Measurements from ENCODE around the gene TSPAN16.
"Not testable (repeated sequence)": the region's sequence is repeated elsewhere in the genome, so short reads cannot be mapped to it uniquely, and the experiment has no call there.

TSPAN16 gene

DNA sequence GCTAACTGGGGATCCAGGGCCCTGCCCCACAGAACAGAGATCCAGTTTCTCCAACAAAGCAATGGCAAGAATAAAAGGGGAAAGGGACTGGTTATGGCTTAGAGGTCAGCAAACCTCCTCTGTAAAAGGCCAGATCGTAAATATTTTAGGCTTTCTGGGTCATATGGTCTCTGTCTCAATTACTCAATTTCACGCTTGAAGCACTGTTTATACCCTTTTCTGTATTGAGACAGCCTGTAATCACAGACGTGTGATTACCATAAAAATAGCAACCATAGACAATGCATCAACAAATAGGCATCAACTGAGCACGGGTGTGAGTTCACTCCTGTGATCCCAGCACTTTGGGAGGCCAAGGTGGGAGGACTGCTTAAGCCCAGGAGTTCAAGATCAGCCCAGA is 34.2 kb downstream of the TSPAN16 start:
- no peak overlapping the region for H3K27ac ChIP-seq (ENCODE audit: low read depth, low read length)
- H3K36me3 ChIP-seq (ENCODE audit: control insufficient read depth, low read length), result peaks cover 1% of the 10 kb centered on the region
- no peaks in the 10 kb centered on the region for H3K9me2 ChIP-seq (replicated peaks; ENCODE audit: control insufficient read depth, low read length)
- peaks cover under 1% of the 10 kb centered on the region for H3K4me1 ChIP-seq (ENCODE audit: control insufficient read depth, low read length)
- no peaks in the 10 kb centered on the region for H4K20me1 ChIP-seq (ENCODE audit: control insufficient read depth, insufficient read depth, low read depth, low read length)
- no peak overlapping the region for H3K4me3 ChIP-seq (ENCODE audit: low read length)
- H3K79me2 ChIP-seq (ENCODE audit: control insufficient read depth, low read length), result no peaks in the 10 kb centered on the region
- no peak overlapping the region for H3K4me2 ChIP-seq (ENCODE audit: low read length)
- H3K27me3 ChIP-seq (ENCODE audit: control insufficient read depth, low read length), result no peaks in the 10 kb centered on the region
- H3K9me3 ChIP-seq (ENCODE audit: control insufficient read depth, insufficient read depth, low read length), result no peaks in the 10 kb centered on the region
- TF ChIP-seq, protein P1, sequence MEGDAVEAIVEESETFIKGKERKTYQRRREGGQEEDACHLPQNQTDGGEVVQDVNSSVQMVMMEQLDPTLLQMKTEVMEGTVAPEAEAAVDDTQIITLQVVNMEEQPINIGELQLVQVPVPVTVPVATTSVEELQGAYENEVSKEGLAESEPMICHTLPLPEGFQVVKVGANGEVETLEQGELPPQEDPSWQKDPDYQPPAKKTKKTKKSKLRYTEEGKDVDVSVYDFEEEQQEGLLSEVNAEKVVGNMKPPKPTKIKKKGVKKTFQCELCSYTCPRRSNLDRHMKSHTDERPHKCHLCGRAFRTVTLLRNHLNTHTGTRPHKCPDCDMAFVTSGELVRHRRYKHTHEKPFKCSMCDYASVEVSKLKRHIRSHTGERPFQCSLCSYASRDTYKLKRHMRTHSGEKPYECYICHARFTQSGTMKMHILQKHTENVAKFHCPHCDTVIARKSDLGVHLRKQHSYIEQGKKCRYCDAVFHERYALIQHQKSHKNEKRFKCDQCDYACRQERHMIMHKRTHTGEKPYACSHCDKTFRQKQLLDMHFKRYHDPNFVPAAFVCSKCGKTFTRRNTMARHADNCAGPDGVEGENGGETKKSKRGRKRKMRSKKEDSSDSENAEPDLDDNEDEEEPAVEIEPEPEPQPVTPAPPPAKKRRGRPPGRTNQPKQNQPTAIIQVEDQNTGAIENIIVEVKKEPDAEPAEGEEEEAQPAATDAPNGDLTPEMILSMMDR (IDR thresholded peaks at IDR 0.05; ENCODE audit: low read depth, low read length, poor library complexity, severe bottlenecking), result no peak
- no peak for TF ChIP-seq EZH2phosphoT487 (IDR thresholded peaks at IDR 0.05; ENCODE audit: borderline replicate concordance, low read length)
- H3F3A ChIP-seq (ENCODE audit: control insufficient read depth, insufficient read depth), result no peaks in the 10 kb centered on the region

DNA sequence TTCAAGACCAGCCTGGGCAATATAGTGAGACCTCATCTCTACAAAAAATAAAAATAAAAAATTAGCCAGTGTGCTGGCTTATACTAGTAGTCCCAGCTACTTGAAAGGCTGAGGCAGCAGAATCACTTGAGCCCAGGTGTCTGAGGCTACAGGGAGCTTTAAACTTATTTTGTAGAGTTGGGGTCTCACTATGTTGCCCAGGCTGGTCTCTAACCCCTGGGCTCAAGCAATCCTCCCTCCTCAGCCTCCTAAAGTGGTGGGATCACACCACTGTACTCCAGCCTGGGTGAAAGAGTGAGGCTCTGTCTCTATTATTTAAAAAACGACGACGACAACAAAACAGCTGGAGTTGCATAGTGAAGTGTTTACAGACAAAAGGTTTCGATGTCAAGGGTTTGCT is 35.5 kb downstream of the TSPAN16 start:
- Histone ChIP-seq H3K27ac (ENCODE audit: low read depth, low read length) (no peak overlapping the region), H3K9me2 (replicated peaks; ENCODE audit: control insufficient read depth, low read length) (no peaks in the 10 kb centered on the region), H3F3A (ENCODE audit: control insufficient read depth, insufficient read depth) (no peaks in the 10 kb centered on the region), H3K36me3 (ENCODE audit: control insufficient read depth, low read length) (peaks cover 4% of the 10 kb centered on the region), H3K4me3 (ENCODE audit: low read length) (no peak overlapping the region), H3K79me2 (ENCODE audit: control insufficient read depth, low read length) (no peaks in the 10 kb centered on the region), H3K27me3 (ENCODE audit: control insufficient read depth, low read length) (no peaks in the 10 kb centered on the region), H3K4me2 (ENCODE audit: low read length) (no peak overlapping the region), H3K9me3 (ENCODE audit: control insufficient read depth, insufficient read depth, low read length) (no peaks in the 10 kb centered on the region), H3K4me1 (ENCODE audit: control insufficient read depth, low read length) (no peaks in the 10 kb centered on the region), H4K20me1 (ENCODE audit: control insufficient read depth, insufficient read depth, low read depth, low read length) (no peaks in the 10 kb centered on the region)
- TF ChIP-seq, protein P1 (IDR thresholded peaks at IDR 0.05; ENCODE audit: low read depth, low read length, poor library complexity, severe bottlenecking), result no peak
- TF ChIP-seq EZH2phosphoT487 (IDR thresholded peaks at IDR 0.05; ENCODE audit: borderline replicate concordance, low read length), result no peak

DNA sequence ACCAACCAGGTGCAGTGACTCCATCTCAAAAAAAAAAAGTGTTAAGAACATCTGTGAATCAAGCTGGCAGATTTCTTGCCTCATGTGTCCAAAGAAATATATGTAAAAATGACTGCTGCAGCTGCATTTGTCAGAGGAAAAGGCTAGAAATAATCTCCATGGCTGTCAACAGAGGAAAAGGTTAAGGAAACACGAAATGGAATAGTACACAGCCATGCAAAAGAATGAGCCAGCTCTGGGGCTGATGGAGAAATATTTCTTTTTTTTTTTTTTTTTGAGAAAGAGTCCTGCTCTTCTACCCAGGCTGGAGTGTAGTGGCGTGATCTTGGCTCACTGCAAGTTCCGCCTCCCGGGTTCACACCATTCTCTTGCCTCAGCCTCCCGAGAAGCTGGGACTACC is 36.9 kb downstream of the TSPAN16 start:
- Histone ChIP-seq H3K9me2 (replicated peaks; ENCODE audit: control insufficient read depth, low read length) (no peaks in the 10 kb centered on the region), H3K4me1 (ENCODE audit: control insufficient read depth, low read length) (no peaks in the 10 kb centered on the region), H3K4me3 (ENCODE audit: low read length) (no peak overlapping the region), H3K79me2 (ENCODE audit: control insufficient read depth, low read length) (no peaks in the 10 kb centered on the region), H3K9me3 (ENCODE audit: control insufficient read depth, insufficient read depth, low read length) (no peaks in the 10 kb centered on the region), H3K27ac (ENCODE audit: low read depth, low read length) (no peak overlapping the region), H3K36me3 (ENCODE audit: control insufficient read depth, low read length) (peaks cover 4% of the 10 kb centered on the region), H4K20me1 (ENCODE audit: control insufficient read depth, insufficient read depth, low read depth, low read length) (no peaks in the 10 kb centered on the region), H3K27me3 (ENCODE audit: control insufficient read depth, low read length) (no peaks in the 10 kb centered on the region), H3K4me2 (ENCODE audit: low read length) (no peak overlapping the region), H3F3A (ENCODE audit: control insufficient read depth, insufficient read depth) (no peaks in the 10 kb centered on the region)
- TF ChIP-seq EZH2phosphoT487 (IDR thresholded peaks at IDR 0.05; ENCODE audit: borderline replicate concordance, low read length), result no peak
- TF ChIP-seq, protein P1 (IDR thresholded peaks at IDR 0.05; ENCODE audit: low read depth, low read length, poor library complexity, severe bottlenecking), result no peak

DNA sequence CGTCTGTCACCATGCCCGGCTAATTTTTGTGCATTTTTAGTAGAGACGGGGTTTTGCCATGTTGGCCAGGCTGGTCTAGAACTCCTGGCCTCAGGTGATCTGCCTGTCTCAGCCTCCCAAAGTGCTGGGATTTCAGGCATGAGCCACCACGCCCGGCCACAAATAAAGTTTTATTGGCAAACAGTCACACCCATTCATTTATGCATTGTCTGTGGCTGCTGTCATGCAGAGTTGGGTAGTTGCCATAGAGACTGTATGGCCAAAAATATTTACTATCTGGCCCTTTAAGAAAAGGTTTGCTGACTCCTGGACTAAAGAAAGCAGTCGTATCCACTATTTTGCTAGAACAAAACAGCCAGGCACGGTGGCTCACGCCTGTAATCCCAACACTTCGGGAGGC is 37.9 kb downstream of the TSPAN16 start:
- H3K4me3 ChIP-seq (ENCODE audit: low read length); H3K36me3 ChIP-seq (ENCODE audit: control insufficient read depth, low read length): not testable (repeated sequence)

More for the DNA sequence above, 37.9 kb downstream of the TSPAN16 start:
- H3K9me2 ChIP-seq (replicated peaks; ENCODE audit: control insufficient read depth, low read length); H3K27me3 ChIP-seq (ENCODE audit: control insufficient read depth, low read length); H3K9me3 ChIP-seq (ENCODE audit: control insufficient read depth, insufficient read depth, low read length); H3K4me2 ChIP-seq (ENCODE audit: low read length); H3K4me1 ChIP-seq (ENCODE audit: control insufficient read depth, low read length); H3K79me2 ChIP-seq (ENCODE audit: control insufficient read depth, low read length); H4K20me1 ChIP-seq (ENCODE audit: control insufficient read depth, insufficient read depth, low read depth, low read length); H3K27ac ChIP-seq (ENCODE audit: low read depth, low read length); H3F3A ChIP-seq (ENCODE audit: control insufficient read depth, insufficient read depth): not testable (repeated sequence)
